Neuronal stem cell (in vitro differentiated cells): Measurements from ENCODE around the gene IFIT2.
A peak's percentile ranks its signal among the peaks of the same experiment; 100 is the strongest.

Experiments used
- DNase-seq: peaks from one replicate; pipeline ENCODE4 v3.0.0-alpha.2; 2013; ENCODE audit warnings: low spot score
- H2AFZ ChIP-seq: one replicate; pipeline ENCODE4 v1.6.1; 2013; ENCODE audit warnings: mild to moderate bottlenecking, low read length, inconsistent platforms
- H2AK5ac ChIP-seq: 2 replicates; pipeline ENCODE4 v1.6.1; 2013; ENCODE audit warnings: low read depth, mild to moderate bottlenecking, inconsistent platforms, low read length, moderate library complexity, mixed read lengths
- H2BK120ac ChIP-seq: 2 replicates; pipeline ENCODE4 v1.6.1; 2013; ENCODE audit warnings: low read depth, mild to moderate bottlenecking, inconsistent platforms, low read length, moderate library complexity, mixed read lengths
- H2BK12ac ChIP-seq: one replicate; pipeline ENCODE4 v1.6.1; 2013; ENCODE audit warnings: low read length, inconsistent platforms
- H2BK15ac ChIP-seq: 2 replicates; pipeline ENCODE4 v1.6.1; 2013; ENCODE audit warnings: mild to moderate bottlenecking, low read length, inconsistent platforms, mixed read lengths
- H2BK5ac ChIP-seq: one replicate; pipeline ENCODE4 v1.6.1; 2013; ENCODE audit warnings: inconsistent platforms, mild to moderate bottlenecking, low read length, moderate library complexity
- H3K14ac ChIP-seq: one replicate; pipeline ENCODE4 v1.6.1; 2013; ENCODE audit warnings: low read length, inconsistent platforms
- H3K18ac ChIP-seq: 2 replicates; pipeline ENCODE4 v1.6.1; 2013; ENCODE audit warnings: low read length, inconsistent platforms
- H3K23ac ChIP-seq: 2 replicates; pipeline ENCODE4 v1.6.1; 2013; ENCODE audit warnings: low read depth, mild to moderate bottlenecking, mixed read lengths, low read length, inconsistent platforms; ENCODE audit not compliant: poor library complexity
- H3K27ac ChIP-seq: replicated peaks from 3 replicates; pipeline ENCODE4 v1.5.1; 2013; ENCODE audit warnings: low read length, inconsistent platforms
- H3K27me3 ChIP-seq, 3 experiments: 2 replicates each; pipeline ENCODE4 v1.6.1; 2013; ENCODE audit warnings: low read length in 3 of 3, mild to moderate bottlenecking in 2 of 3, inconsistent platforms in 1 of 3, low read depth in 1 of 3, mixed read lengths in 1 of 3, moderate library complexity in 1 of 3; ENCODE audit not compliant: control insufficient read depth in 3 of 3, insufficient read depth in 3 of 3
- H3K36me3 ChIP-seq, 2 donors: replicated peaks in 1 of 2; 2 replicates each; pipeline ENCODE4 v1.6.1; 2013; ENCODE audit warnings: low read length in 2 of 2; ENCODE audit not compliant: control insufficient read depth in 2 of 2, insufficient read depth in 2 of 2
- H3K4ac ChIP-seq: 2 replicates; pipeline ENCODE4 v1.6.1; 2013; ENCODE audit warnings: inconsistent platforms, mild to moderate bottlenecking, low read length, moderate library complexity
- H3K4me1 ChIP-seq, 2 donors: 1 replicate in 1 of 2; 2 replicates in 1 of 2; pipeline ENCODE4 v1.6.1; 2013; ENCODE audit warnings: low read length in 2 of 2, low read depth in 1 of 2; ENCODE audit not compliant: control insufficient read depth in 2 of 2, insufficient read depth in 1 of 2
- H3K4me2 ChIP-seq: one replicate; pipeline ENCODE4 v1.6.1; 2013; ENCODE audit warnings: mild to moderate bottlenecking, low read length, inconsistent platforms; ENCODE audit not compliant: insufficient read depth, poor library complexity, severe bottlenecking
- H3K4me3 ChIP-seq, 2 donors: 2 replicates each; pipeline ENCODE4 v1.5.1; 2013; ENCODE audit warnings: low read length in 2 of 2, mild to moderate bottlenecking in 2 of 2, inconsistent platforms in 1 of 2, moderate library complexity in 1 of 2
- H3K79me1 ChIP-seq: one replicate; pipeline ENCODE4 v1.6.1; 2013; ENCODE audit warnings: low read depth, mild to moderate bottlenecking, inconsistent platforms, low read length, moderate library complexity
- H3K9ac ChIP-seq: one replicate; pipeline ENCODE4 v1.6.1; 2013; ENCODE audit warnings: mild to moderate bottlenecking, low read depth, low read length, inconsistent platforms; ENCODE audit not compliant: poor library complexity
- H3K9me3 ChIP-seq, 2 donors: replicated peaks in 1 of 2; 2 replicates each; pipeline versions ENCODE3 to v1.6.1; 2013; ENCODE audit warnings: low read length in 2 of 2, mild to moderate bottlenecking in 2 of 2, inconsistent platforms in 1 of 2, low read depth in 1 of 2, mixed read lengths in 1 of 2, moderate library complexity in 1 of 2; ENCODE audit not compliant: control insufficient read depth in 2 of 2, insufficient read depth in 1 of 2
- H4K8ac ChIP-seq: one replicate; pipeline ENCODE4 v1.6.1; 2013; ENCODE audit warnings: low read depth, mild to moderate bottlenecking, inconsistent platforms, low read length, moderate library complexity
- H4K91ac ChIP-seq: one replicate; pipeline ENCODE4 v1.6.1; 2013; ENCODE audit warnings: low read length, low read depth, mild to moderate bottlenecking, inconsistent platforms; ENCODE audit not compliant: poor library complexity
- WGBS, 2 donors: extraction: QIAGEN DNeasy Blood & Tissue Kit; methylation state at CpG; one replicate each; pipeline ENCODE4 v1.1.7; 2013; ENCODE audit warnings: missing lambda C conversion rate in 2 of 2, mixed read lengths in 1 of 2; ENCODE audit not compliant: insufficient read length in 2 of 2, insufficient replicate concordance in 1 of 2; ENCODE audit errors: extremely low coverage in 2 of 2; 5-methylcytosine and 5-hydroxymethylcytosine counted together

Gene IFIT2

DNA sequence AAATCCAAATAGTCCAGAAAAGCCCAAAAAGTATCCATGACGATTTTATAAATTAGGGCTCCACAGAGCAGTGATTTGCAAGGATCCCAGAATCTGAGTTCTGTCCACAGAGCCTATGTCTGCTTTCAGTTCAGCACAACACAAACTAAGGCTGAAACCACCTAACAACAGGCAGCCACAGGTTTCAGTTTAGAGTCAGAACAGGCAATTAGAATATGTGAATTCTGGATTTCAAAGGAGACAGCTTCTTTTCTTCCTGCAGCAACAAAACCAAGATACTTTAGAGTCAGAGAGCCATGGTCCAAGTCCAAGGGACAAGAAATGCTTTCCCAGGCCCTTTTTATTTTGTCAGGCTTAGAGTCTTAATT, 49.5 kb downstream of the IFIT2 start:
- Histone ChIP-seq H3K36me3 (no peaks in the 10 kb centered on the region), H3K79me1 (no peaks in the 10 kb centered on the region), H3K9me3 (peaks cover 0 to 3% of the 10 kb centered on the region in 2 donors), H4K8ac (no peak overlapping the region), H3K4ac (no peak overlapping the region), H3K18ac (no peak overlapping the region), H2BK120ac (no peak overlapping the region), H3K4me1 (peaks cover 24 to 52% of the 10 kb centered on the region in 2 donors), H3K27me3 (no peaks in the 10 kb centered on the region), H3K4me2 (no peak overlapping the region), H3K9ac (no peak overlapping the region), H2AFZ (peak overlapping the region; percentile 65), H2BK12ac (no peak overlapping the region), H4K91ac (no peak overlapping the region), H3K27ac (peak overlapping the region; percentile 20), H3K23ac (no peak overlapping the region), H2BK5ac (no peak overlapping the region), H3K4me3 (no peak overlapping the region), H2BK15ac (no peak overlapping the region), H2AK5ac (no peak overlapping the region), H3K14ac (no peak overlapping the region)
- WGBS, 2 donors, result no CpG with 5 or more reads among the region's 1 CpG
- no peak for DNase-seq

DNA sequence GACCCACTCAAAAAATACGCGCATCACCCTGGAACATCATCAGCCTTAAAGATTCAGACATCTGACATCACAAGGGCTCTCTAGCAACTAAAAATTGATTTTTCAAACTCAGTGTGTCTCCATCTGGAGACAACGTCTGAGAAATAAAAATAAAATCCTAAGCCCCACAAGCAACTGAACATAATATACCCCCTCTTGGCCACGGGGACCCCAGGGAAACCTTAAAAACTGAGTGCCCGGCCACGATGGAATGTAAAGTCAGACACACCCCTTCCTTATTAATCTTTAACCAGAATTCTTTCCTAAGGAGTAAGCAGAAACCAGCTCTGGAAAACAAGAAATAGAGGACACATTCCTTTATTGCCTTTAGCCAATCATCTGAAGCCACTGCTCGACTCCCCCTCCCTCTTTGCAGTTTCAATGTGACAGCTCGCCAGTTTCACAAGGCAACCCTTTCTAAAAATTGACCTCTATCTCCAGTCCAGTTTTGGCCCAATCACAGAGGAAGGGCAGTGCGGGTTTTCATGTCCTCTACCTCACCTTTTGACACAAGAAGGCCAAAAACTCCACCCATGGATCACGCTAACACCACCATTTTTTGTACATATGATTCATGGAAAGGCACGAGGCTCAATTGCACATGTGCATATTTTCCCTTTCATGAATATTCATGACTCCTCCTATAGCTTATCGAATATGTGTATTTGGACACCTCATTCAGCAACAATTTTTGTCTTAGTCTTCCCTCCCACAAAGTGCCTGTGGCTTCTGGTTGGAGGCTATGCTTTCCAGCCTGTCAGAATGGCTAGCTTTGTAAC, 50.1 kb downstream of the IFIT2 start:
- Histone ChIP-seq H3K23ac (no peak overlapping the region), H3K27me3 (no peaks in the 10 kb centered on the region), H2BK5ac (no peak overlapping the region), H3K27ac (peak overlapping the region; percentile 20), H3K4ac (no peak overlapping the region), H3K4me2 (no peak overlapping the region), H3K79me1 (no peaks in the 10 kb centered on the region), H3K18ac (no peak overlapping the region), H3K9ac (no peak overlapping the region), H4K91ac (no peak overlapping the region), H3K9me3 (peaks cover 0 to 3% of the 10 kb centered on the region in 2 donors), H2BK120ac (no peak overlapping the region), H3K4me1 (peaks cover 19 to 49% of the 10 kb centered on the region in 2 donors), H3K14ac (no peak overlapping the region), H2BK15ac (no peak overlapping the region), H2AFZ (peak overlapping the region; percentile 65), H4K8ac (no peak overlapping the region), H2AK5ac (no peak overlapping the region), H3K4me3 (no peak overlapping the region), H3K36me3 (no peaks in the 10 kb centered on the region), H2BK12ac (no peak overlapping the region)
- no peak for DNase-seq
- WGBS, 2 donors, result no CpG with 5 or more reads among the region's 12 CpGs

DNA sequence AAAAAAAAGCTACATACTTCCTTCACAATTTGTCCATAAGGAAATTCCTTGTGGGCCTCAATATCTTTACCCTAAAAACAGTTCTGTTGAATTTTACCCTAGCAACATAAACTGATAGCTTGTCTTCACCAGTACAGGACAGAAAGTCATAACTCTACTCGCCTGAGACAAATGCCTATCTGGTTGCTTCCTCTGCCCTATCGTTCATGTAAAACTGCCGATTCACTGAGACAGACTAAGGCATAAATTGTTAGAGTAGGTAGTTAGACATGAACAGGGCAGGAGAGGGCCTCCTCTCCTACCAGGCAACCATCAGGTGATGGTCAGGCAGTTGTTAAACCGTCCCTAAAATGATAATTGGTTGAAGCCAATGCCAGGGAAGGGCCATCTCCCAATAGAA, 51.0 kb downstream of the IFIT2 start:
- no peak for DNase-seq
- H3K4ac ChIP-seq, result no peak overlapping the region
- H2BK5ac ChIP-seq, result no peak overlapping the region
- H3K23ac ChIP-seq, result no peak overlapping the region
- no peak overlapping the region for H3K27ac ChIP-seq
- no peaks in the 10 kb centered on the region for H3K79me1 ChIP-seq
- no peak overlapping the region for H3K4me2 ChIP-seq
- WGBS, 2 donors, result no CpG with 5 or more reads among the region's 4 CpGs
- no peaks in the 10 kb centered on the region for H3K27me3 ChIP-seq
- no peak overlapping the region for H3K18ac ChIP-seq
- no peak overlapping the region for H3K9ac ChIP-seq
- H2AK5ac ChIP-seq, result no peak overlapping the region
- H2BK12ac ChIP-seq, result no peak overlapping the region
- no peak overlapping the region for H3K4me3 ChIP-seq
- peaks cover 0 to 3% of the 10 kb centered on the region in 2 donors for H3K9me3 ChIP-seq
- peaks cover 15 to 45% of the 10 kb centered on the region in 2 donors for H3K4me1 ChIP-seq
- H3K14ac ChIP-seq, result no peak overlapping the region
- no peak overlapping the region for H4K91ac ChIP-seq
- H2BK15ac ChIP-seq, result no peak overlapping the region
- no peaks in the 10 kb centered on the region for H3K36me3 ChIP-seq
- no peak overlapping the region for H4K8ac ChIP-seq
- H2AFZ ChIP-seq, result no peak overlapping the region
- no peak overlapping the region for H2BK120ac ChIP-seq

DNA sequence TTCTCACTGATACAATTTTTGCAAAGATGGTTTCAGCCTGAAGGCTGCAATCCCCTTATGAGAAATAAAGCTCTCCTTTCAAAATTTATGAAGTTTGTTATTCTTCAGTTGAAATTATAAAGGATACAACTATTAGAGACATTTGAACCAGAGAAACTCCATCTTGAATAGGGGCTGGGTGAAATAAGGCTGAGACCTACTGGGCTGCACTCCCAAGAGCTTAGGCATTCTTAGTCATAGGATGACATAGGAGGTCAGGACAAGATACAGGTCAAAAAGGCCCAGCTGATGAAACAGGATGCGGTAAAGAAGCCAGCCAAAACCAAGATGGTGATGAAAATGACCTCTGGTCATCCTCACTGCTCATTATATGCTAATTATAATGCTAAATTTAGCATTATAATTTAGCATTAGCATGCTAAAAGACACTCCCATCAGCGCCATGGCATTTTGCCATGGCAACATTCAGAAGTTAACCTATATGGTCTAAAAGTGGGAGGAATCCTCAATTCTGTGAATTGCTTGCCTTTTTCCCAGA, 53.6 kb downstream of the IFIT2 start:
- no peak overlapping the region for H3K18ac ChIP-seq
- H4K91ac ChIP-seq, result no peak overlapping the region
- no peaks in the 10 kb centered on the region for H3K36me3 ChIP-seq
- no peak overlapping the region for H2BK15ac ChIP-seq
- no CpG with 5 or more reads among the region's 2 CpGs for WGBS, 2 donors
- H3K79me1 ChIP-seq, result no peaks in the 10 kb centered on the region
- no peak overlapping the region for H2AK5ac ChIP-seq
- no peak overlapping the region for H2AFZ ChIP-seq
- H3K9ac ChIP-seq, result no peak overlapping the region
- no peak overlapping the region for H2BK5ac ChIP-seq
- H3K9me3 ChIP-seq, result peaks cover 0 to 3% of the 10 kb centered on the region in 2 donors
- H4K8ac ChIP-seq, result no peak overlapping the region
- no peak overlapping the region for H3K14ac ChIP-seq
- peaks cover 7 to 29% of the 10 kb centered on the region in 2 donors for H3K4me1 ChIP-seq
- no peak overlapping the region for H3K4ac ChIP-seq
- H3K4me3 ChIP-seq, result no peak overlapping the region
- no peak overlapping the region for H3K27ac ChIP-seq
- DNase-seq, result no peak
- H2BK120ac ChIP-seq, result no peak overlapping the region
- no peaks in the 10 kb centered on the region for H3K27me3 ChIP-seq
- no peak overlapping the region for H3K23ac ChIP-seq
- no peak overlapping the region for H3K4me2 ChIP-seq
- no peak overlapping the region for H2BK12ac ChIP-seq
